HAP-1 (cell line): Measurements from ENCODE around the gene KLHL30.
A peak's percentile ranks its signal among the peaks of the same experiment; 100 is the strongest.

ENCODE experiments used
- DNase-seq, 2 experiments: peaks; one replicate each; pipeline ENCODE4 v3.0.0-alpha.2; 2016 to 2020; ENCODE audit warnings: low spot score in 2 of 2
- H3K27me3 ChIP-seq: fragments of 250-450 bp; sonication (Bioruptor Pico); 2 replicates; pipeline ENCODE4 v1.5.1; 2020; ENCODE audit warnings: low read depth, mild to moderate bottlenecking, moderate library complexity
- H3K36me3 ChIP-seq: fragments of 250-450 bp; sonication (Bioruptor Pico); replicated peaks from 2 replicates; pipeline ENCODE4 v1.5.1; 2020; ENCODE audit warnings: mild to moderate bottlenecking
- H3K4me1 ChIP-seq: fragments of 250-450 bp; sonication (Bioruptor Pico); 2 replicates; pipeline ENCODE4 v1.5.1; 2020; ENCODE audit warnings: mild to moderate bottlenecking
- H3K4me3 ChIP-seq: fragments of 250-450 bp; sonication (Bioruptor Pico); 2 replicates; pipeline ENCODE4 v1.5.1; 2020; ENCODE audit warnings: mild to moderate bottlenecking, moderate library complexity
- H3K9me3 ChIP-seq: fragments of 250-450 bp; sonication (Bioruptor Pico); 2 replicates; pipeline ENCODE4 v1.5.1; 2020; ENCODE audit warnings: mild to moderate bottlenecking, moderate library complexity
- in situ Hi-C: fragments of 300-500 bp; cut with MboI; formaldehyde crosslinking; loops from 3 replicates; pipeline ENCODE4 v1.14.3; 2020; ENCODE audit warnings: low sequenced_read_pairs, inconsistent platforms, mixed read lengths

KLHL30 gene

GRCh38 chr2:238138331-238139195 lies at the start of gene KLHL30:
TSS of gene KLHL30 (plus strand) at chr2:238138668. CDS start at chr2:238140755, 2,087 bp downstream.
- no peaks in the 10 kb centered on the region for H3K4me1 ChIP-seq
- H3K4me3 ChIP-seq, result no peak within 1 kb of the TSS
- DNase-seq, result peak in 1 of 2 experiments; percentile 37
- no peaks in the 10 kb centered on the region for H3K36me3 ChIP-seq
- H3K27me3 ChIP-seq, result no peaks in the 10 kb centered on the region
- in situ Hi-C loops, result no loop called here
- no peaks in the 10 kb centered on the region for H3K9me3 ChIP-seq

GRCh38 chr2:238090887-238091286 lies 47.6 kb upstream of the KLHL30 start:
- Histone ChIP-seq H3K4me3 (no peak overlapping the region), H3K4me1 (peaks cover 7% of the 10 kb centered on the region), H3K9me3 (no peaks in the 10 kb centered on the region), H3K27me3 (no peaks in the 10 kb centered on the region), H3K36me3 (peaks cover 23% of the 10 kb centered on the region)
- no peak for DNase-seq
- in situ Hi-C loops, result no loop called here

GRCh38 chr2:238091436-238092060 lies 46.9 kb upstream of the KLHL30 start:
- in situ Hi-C loops, result no loop called here
- DNase-seq, result no peak
- Histone ChIP-seq H3K27me3 (no peaks in the 10 kb centered on the region), H3K36me3 (peaks cover 24% of the 10 kb centered on the region), H3K4me3 (no peak overlapping the region), H3K4me1 (peaks cover 7% of the 10 kb centered on the region), H3K9me3 (no peaks in the 10 kb centered on the region)

GRCh38 chr2:238092486-238093035 lies 45.9 kb upstream of the KLHL30 start:
- peaks cover 2% of the 10 kb centered on the region for H3K4me1 ChIP-seq
- no peaks in the 10 kb centered on the region for H3K27me3 ChIP-seq
- no peaks in the 10 kb centered on the region for H3K9me3 ChIP-seq
- no peak for DNase-seq
- peaks cover 24% of the 10 kb centered on the region for H3K36me3 ChIP-seq
- no peak overlapping the region for H3K4me3 ChIP-seq
- in situ Hi-C loops, result no loop called here

- H3K9me3 ChIP-seq, result no peaks in the 10 kb centered on the region
- in situ Hi-C loops, result no loop called here
- DNase-seq, result no peak
- no peaks in the 10 kb centered on the region for H3K27me3 ChIP-seq
- H3K36me3 ChIP-seq, result peaks cover 24% of the 10 kb centered on the region
- no peaks in the 10 kb centered on the region for H3K4me1 ChIP-seq
- H3K4me3 ChIP-seq, result no peak overlapping the region
Observed at GRCh38 chr2:238093181-238094140, 45.0 kb upstream of the KLHL30 start.

- Histone ChIP-seq H3K27me3 (no peaks in the 10 kb centered on the region), H3K36me3 (peaks cover 24% of the 10 kb centered on the region), H3K4me1 (0 out of 2 replicates have a peak, but pooled peaks cover 3% of the 10 kb centered on the region), H3K9me3 (no peaks in the 10 kb centered on the region), H3K4me3 (no peak overlapping the region)
- in situ Hi-C loops, result no loop called here
- DNase-seq, result no peak
Observed at GRCh38 chr2:238094438-238095022, 43.9 kb upstream of the KLHL30 start.

- DNase-seq, result no peak
- Histone ChIP-seq H3K4me3 (no peak overlapping the region), H3K27me3 (no peaks in the 10 kb centered on the region), H3K9me3 (no peaks in the 10 kb centered on the region), H3K36me3 (peaks cover 24% of the 10 kb centered on the region), H3K4me1 (0 out of 2 replicates have a peak, but pooled peaks cover 3% of the 10 kb centered on the region)
- in situ Hi-C loops, result no loop called here
Observed at GRCh38 chr2:238095143-238095542, 43.3 kb upstream of the KLHL30 start.

GRCh38 chr2:238096311-238097011 lies 42.0 kb upstream of the KLHL30 start:
- Histone ChIP-seq H3K4me1 (0 out of 2 replicates have a peak, but pooled peaks cover 3% of the 10 kb centered on the region), H3K4me3 (no peak overlapping the region), H3K9me3 (no peaks in the 10 kb centered on the region), H3K36me3 (peaks cover 16% of the 10 kb centered on the region), H3K27me3 (no peaks in the 10 kb centered on the region)
- in situ Hi-C loops, result no loop called here
- no peak for DNase-seq

- Histone ChIP-seq H3K27me3 (no peaks in the 10 kb centered on the region), H3K36me3 (peaks cover 10% of the 10 kb centered on the region; the same call in 1 of the 2 replicates), H3K4me3 (no peak overlapping the region), H3K9me3 (no peaks in the 10 kb centered on the region), H3K4me1 (0 out of 2 replicates have a peak, but pooled peaks cover 3% of the 10 kb centered on the region)
- in situ Hi-C loops, result no loop called here
- no peak for DNase-seq
Observed at GRCh38 chr2:238097201-238097987, 41.1 kb upstream of the KLHL30 start.

- peak; percentile 53 to 86 for DNase-seq
- Histone ChIP-seq H3K4me1 (0 out of 2 replicates have a peak, but pooled peaks cover 3% of the 10 kb centered on the region), H3K27me3 (no peaks in the 10 kb centered on the region), H3K9me3 (no peaks in the 10 kb centered on the region), H3K4me3 (no peak overlapping the region), H3K36me3 (peaks cover 10% of the 10 kb centered on the region; the same call in 1 of the 2 replicates)
- in situ Hi-C loops, result no loop called here
Observed at GRCh38 chr2:238097988-238098871, 40.2 kb upstream of the KLHL30 start.
